BLaER1 (cell line): Measurements from ENCODE around the gene PRDM5.

Source experiments
- H3K27ac ChIP-seq: shearing (Covaris generic); formaldehyde crosslinking; 2 replicates; pipeline ENCODE4 v1.8.1; 2022
- H3K27me3 ChIP-seq: shearing (Covaris generic); formaldehyde crosslinking; 2 replicates; pipeline ENCODE4 v1.8.1; 2022
- H3K36me3 ChIP-seq: shearing (Covaris generic); formaldehyde crosslinking; 2 replicates; pipeline ENCODE4 v1.8.1; 2022
- H3K4me1 ChIP-seq: shearing (Covaris generic); formaldehyde crosslinking; 2 replicates; pipeline ENCODE4 v1.8.1; 2022
- H3K4me2 ChIP-seq: shearing (Covaris generic); formaldehyde crosslinking; 2 replicates; pipeline ENCODE4 v1.8.1; 2022
- H3K4me3 ChIP-seq: shearing (Covaris generic); formaldehyde crosslinking; 2 replicates; pipeline ENCODE4 v1.8.1; 2022
- H3K9ac ChIP-seq: shearing (Covaris generic); formaldehyde crosslinking; 2 replicates; pipeline ENCODE4 v1.8.1; 2022
- H3K9me3 ChIP-seq: shearing (Covaris generic); formaldehyde crosslinking; 2 replicates; pipeline ENCODE4 v1.8.1; 2022
- H4K20me1 ChIP-seq: shearing (Covaris generic); formaldehyde crosslinking; 2 replicates; pipeline ENCODE4 v1.8.1; 2022
- Cebpa-rat ChIP-seq: shearing (Covaris generic); IDR thresholded peaks from 2 replicates; pipeline ENCODE4 v1.8.1; 2022

PRDM5 gene

GRCh38 chr4:120877021-120877420, 45.5 kb downstream of the PRDM5 start:
- no peak overlapping the region for H3K4me3 ChIP-seq
- H3K27ac ChIP-seq = no peak overlapping the region
- H3K9ac ChIP-seq = no peak overlapping the region
- no peaks in the 10 kb centered on the region for H4K20me1 ChIP-seq
- no peaks in the 10 kb centered on the region for H3K36me3 ChIP-seq
- no peaks in the 10 kb centered on the region for H3K4me1 ChIP-seq
- no peak overlapping the region for H3K4me2 ChIP-seq
- H3K27me3 ChIP-seq = no peaks in the 10 kb centered on the region
- H3K9me3 ChIP-seq = no peaks in the 10 kb centered on the region
- no peak for TF ChIP-seq Cebpa-rat

GRCh38 chr4:120874792-120875774, 47.4 kb downstream of the PRDM5 start:
- H3K9me3 ChIP-seq = no peaks in the 10 kb centered on the region
- H3K27ac ChIP-seq = no peak overlapping the region
- H3K4me1 ChIP-seq = no peaks in the 10 kb centered on the region
- no peaks in the 10 kb centered on the region for H3K27me3 ChIP-seq
- H3K9ac ChIP-seq = no peak overlapping the region
- no peaks in the 10 kb centered on the region for H3K36me3 ChIP-seq
- no peak overlapping the region for H3K4me3 ChIP-seq
- TF ChIP-seq Cebpa-rat = no peak
- H4K20me1 ChIP-seq = no peaks in the 10 kb centered on the region
- H3K4me2 ChIP-seq = no peak overlapping the region

DNA sequence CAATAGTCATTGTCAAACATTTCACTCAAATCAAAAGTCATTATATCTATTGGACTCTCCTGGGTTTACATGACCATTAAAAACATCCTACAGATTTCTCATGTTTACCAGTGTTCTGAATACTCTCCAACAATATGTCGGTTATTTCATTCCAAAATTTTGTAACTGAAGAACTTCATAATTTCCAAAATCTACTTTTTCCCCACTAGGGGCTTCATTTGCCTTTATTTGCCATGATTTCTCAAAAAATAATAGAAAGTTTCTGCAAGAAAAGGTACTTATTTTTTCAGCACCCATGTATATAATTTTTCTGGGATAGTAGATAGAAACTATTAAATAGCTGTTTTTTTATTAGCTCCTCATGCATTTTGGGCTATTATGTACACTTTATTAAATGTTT, 49.0 kb downstream of the PRDM5 start:
- H3K9me3 ChIP-seq = no peaks in the 10 kb centered on the region
- H3K4me3 ChIP-seq = no peak overlapping the region
- H4K20me1 ChIP-seq = no peaks in the 10 kb centered on the region
- H3K4me2 ChIP-seq = no peak overlapping the region
- no peaks in the 10 kb centered on the region for H3K4me1 ChIP-seq
- H3K36me3 ChIP-seq = no peaks in the 10 kb centered on the region
- TF ChIP-seq Cebpa-rat = no peak
- H3K9ac ChIP-seq = no peak overlapping the region
- no peaks in the 10 kb centered on the region for H3K27me3 ChIP-seq
- H3K27ac ChIP-seq = no peak overlapping the region

DNA sequence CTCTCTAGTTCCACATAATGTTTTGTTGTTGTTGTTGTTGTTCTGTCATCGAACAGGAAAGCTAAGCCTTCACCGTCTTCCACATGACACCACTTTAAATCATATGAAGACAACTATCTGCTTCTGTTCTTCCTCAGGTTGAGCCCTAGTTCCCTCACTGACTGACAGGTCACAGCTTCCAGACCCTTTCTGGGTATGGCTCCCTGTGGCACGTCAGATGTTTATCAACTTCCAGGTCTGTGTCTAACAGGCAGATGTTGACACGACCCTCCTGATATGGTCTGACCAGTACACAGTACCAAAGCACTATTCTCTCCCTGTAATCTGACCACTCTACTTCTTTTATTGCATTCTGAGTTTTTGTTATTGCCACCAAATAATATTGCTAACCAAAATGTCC, 51.4 kb downstream of the PRDM5 start:
- H3K27ac ChIP-seq = no peak overlapping the region

DNA sequence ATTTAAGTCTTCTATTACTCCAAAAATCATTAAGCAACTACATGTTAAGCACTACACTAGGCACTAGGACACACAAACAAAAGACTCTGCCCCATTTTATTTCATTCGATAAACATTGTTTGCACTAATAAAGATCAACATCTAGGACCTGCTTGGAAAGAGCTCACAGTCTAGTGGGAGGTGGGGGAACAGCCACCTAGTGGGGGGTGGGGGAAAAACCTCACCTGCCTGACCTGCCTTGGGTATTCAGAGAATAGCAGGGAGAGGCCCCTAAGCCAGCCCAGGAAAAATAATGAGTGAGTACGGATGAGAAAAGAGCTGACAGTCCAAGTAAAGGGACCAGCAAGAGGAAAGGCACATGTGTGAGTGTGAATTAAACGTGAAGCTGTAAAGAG, 52.2 kb downstream of the PRDM5 start:
- Histone ChIP-seq H3K36me3 (no peaks in the 10 kb centered on the region), H3K4me2 (no peak overlapping the region), H3K9me3 (no peaks in the 10 kb centered on the region), H3K27me3 (no peaks in the 10 kb centered on the region), H4K20me1 (no peaks in the 10 kb centered on the region), H3K27ac (no peak overlapping the region), H3K4me1 (no peaks in the 10 kb centered on the region), H3K4me3 (no peak overlapping the region), H3K9ac (no peak overlapping the region)
- no peak for TF ChIP-seq Cebpa-rat

More for the DNA sequence above, 51.4 kb downstream of the PRDM5 start:
- H3K27me3 ChIP-seq = no peaks in the 10 kb centered on the region
- H3K9ac ChIP-seq = no peak overlapping the region
- no peaks in the 10 kb centered on the region for H3K9me3 ChIP-seq
- no peak overlapping the region for H3K4me2 ChIP-seq
- H4K20me1 ChIP-seq = no peaks in the 10 kb centered on the region
- no peak overlapping the region for H3K4me3 ChIP-seq
- no peak for TF ChIP-seq Cebpa-rat
- H3K4me1 ChIP-seq = no peaks in the 10 kb centered on the region
- no peaks in the 10 kb centered on the region for H3K36me3 ChIP-seq

DNA sequence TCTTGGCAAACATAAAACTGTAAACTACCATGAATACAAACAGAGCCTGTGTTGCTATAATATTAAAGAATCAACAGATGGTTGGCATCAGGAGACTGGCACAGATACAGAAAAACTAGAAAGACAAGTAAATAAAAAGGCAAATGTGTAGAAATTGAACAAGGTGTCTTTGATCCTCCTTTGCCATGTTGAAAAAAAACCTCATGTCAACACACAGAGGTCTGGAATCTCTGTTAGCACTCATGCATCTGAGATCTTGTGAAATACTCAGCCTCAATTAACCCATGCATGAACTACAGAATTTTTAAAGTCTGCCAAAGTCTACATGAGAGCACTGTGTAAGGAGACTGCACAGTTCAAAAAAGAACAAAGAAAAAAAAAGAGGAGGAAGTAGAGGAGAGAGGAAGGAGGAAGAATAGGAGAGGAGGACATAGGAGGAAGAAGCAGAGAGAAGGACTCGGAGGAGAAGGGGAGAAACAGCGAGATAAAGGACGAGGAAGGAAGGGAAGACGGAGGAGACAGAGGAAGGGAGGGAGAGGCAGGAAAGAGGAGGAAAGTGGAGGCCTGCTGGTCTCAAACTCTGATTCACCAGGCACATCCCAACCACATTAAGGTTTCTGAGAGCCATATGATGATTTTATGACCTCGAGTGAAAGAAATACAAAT, 52.8 kb downstream of the PRDM5 start:
- no peak for TF ChIP-seq Cebpa-rat
- H4K20me1 ChIP-seq = no peaks in the 10 kb centered on the region
- no peak overlapping the region for H3K4me2 ChIP-seq
- H3K4me3 ChIP-seq = no peak overlapping the region
- no peaks in the 10 kb centered on the region for H3K27me3 ChIP-seq
- H3K9ac ChIP-seq = no peak overlapping the region
- H3K27ac ChIP-seq = no peak overlapping the region
- no peaks in the 10 kb centered on the region for H3K4me1 ChIP-seq
- no peaks in the 10 kb centered on the region for H3K9me3 ChIP-seq
- H3K36me3 ChIP-seq = no peaks in the 10 kb centered on the region

DNA sequence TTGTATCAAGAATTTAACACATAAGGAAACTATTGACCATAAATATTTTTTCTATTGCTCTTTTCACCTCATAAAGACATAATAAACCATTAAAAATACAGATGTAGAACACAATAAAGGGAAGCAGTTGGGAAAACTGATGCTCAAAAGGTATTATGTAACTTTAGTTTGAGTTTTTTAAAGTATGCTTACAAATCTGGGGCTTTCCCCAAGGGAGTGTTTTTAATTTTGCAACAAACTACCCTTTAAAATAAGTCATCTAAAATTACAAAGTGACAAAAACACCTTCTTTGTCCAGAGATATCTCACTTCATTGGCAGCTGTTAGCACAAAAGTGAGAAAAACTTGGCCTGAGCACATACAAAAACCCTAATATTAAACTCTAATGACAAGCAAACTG, 55.0 kb downstream of the PRDM5 start:
- Histone ChIP-seq H3K27ac (no peak overlapping the region), H3K9me3 (no peaks in the 10 kb centered on the region), H3K4me3 (no peak overlapping the region), H3K4me1 (no peaks in the 10 kb centered on the region), H3K36me3 (no peaks in the 10 kb centered on the region), H3K27me3 (no peaks in the 10 kb centered on the region), H3K9ac (no peak overlapping the region), H4K20me1 (no peaks in the 10 kb centered on the region), H3K4me2 (no peak overlapping the region)
- TF ChIP-seq Cebpa-rat = no peak

DNA sequence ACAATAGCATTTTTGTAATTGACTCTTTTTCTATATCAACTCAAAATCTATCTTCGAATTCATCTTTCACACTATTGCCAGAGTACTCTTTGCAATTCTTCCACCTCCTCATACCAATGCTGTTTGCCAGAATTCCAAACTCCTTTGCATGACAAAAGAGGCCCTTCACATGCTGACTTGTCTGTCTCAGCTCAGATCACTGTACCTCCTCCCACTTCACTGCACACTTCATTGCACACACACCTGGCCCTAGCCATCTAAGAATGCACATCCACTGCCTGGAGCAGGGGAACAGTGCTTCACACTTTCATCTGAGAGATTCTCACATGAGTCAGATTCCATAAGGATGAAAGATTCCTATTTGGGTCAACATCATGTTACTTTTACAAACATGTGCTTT, 56.5 kb downstream of the PRDM5 start:
- Histone ChIP-seq H3K9ac (no peak overlapping the region), H3K27me3 (no peaks in the 10 kb centered on the region), H3K4me2 (no peak overlapping the region), H3K4me1 (no peaks in the 10 kb centered on the region), H3K36me3 (no peaks in the 10 kb centered on the region), H4K20me1 (no peaks in the 10 kb centered on the region), H3K9me3 (no peaks in the 10 kb centered on the region), H3K27ac (no peak overlapping the region), H3K4me3 (no peak overlapping the region)
- no peak for TF ChIP-seq Cebpa-rat

DNA sequence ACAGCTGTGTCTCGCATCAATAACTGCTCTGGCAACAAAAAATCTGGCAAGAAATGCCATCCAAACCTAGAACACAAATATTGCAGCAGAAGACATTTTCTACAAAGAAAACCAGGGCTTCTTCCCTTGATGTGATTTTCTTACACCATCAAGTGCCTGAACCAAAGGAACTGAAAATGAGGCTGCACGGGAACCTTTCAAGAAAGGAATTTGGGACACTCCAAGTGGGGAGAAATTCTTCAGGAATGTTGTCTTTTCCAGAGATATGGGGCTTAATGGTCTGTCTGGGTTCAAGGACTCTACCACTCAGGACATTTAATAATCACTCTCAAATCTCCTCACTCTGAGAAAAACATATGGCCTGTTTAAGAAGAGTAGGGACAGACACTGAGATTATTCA, 57.6 kb downstream of the PRDM5 start:
- Histone ChIP-seq H3K9ac (no peak overlapping the region), H3K36me3 (no peaks in the 10 kb centered on the region), H3K4me2 (no peak overlapping the region), H3K9me3 (no peaks in the 10 kb centered on the region), H3K4me3 (no peak overlapping the region), H3K27me3 (no peaks in the 10 kb centered on the region), H3K27ac (no peak overlapping the region), H3K4me1 (no peaks in the 10 kb centered on the region), H4K20me1 (no peaks in the 10 kb centered on the region)
- TF ChIP-seq Cebpa-rat = no peak

- no peak overlapping the region for H3K4me3 ChIP-seq
- H3K27me3 ChIP-seq = no peaks in the 10 kb centered on the region
- H3K4me1 ChIP-seq = no peaks in the 10 kb centered on the region
- H3K9me3 ChIP-seq = no peaks in the 10 kb centered on the region
- no peak overlapping the region for H3K9ac ChIP-seq
- no peak for TF ChIP-seq Cebpa-rat
- H3K27ac ChIP-seq = no peak overlapping the region
- H3K36me3 ChIP-seq = no peaks in the 10 kb centered on the region
- H4K20me1 ChIP-seq = no peaks in the 10 kb centered on the region
- no peak overlapping the region for H3K4me2 ChIP-seq
Measured at GRCh38 chr4:120862432-120862831, 60.1 kb downstream of the PRDM5 start.
